ENCODE data around the gene TSPAN2.

The TSPAN2 gene

DNA sequence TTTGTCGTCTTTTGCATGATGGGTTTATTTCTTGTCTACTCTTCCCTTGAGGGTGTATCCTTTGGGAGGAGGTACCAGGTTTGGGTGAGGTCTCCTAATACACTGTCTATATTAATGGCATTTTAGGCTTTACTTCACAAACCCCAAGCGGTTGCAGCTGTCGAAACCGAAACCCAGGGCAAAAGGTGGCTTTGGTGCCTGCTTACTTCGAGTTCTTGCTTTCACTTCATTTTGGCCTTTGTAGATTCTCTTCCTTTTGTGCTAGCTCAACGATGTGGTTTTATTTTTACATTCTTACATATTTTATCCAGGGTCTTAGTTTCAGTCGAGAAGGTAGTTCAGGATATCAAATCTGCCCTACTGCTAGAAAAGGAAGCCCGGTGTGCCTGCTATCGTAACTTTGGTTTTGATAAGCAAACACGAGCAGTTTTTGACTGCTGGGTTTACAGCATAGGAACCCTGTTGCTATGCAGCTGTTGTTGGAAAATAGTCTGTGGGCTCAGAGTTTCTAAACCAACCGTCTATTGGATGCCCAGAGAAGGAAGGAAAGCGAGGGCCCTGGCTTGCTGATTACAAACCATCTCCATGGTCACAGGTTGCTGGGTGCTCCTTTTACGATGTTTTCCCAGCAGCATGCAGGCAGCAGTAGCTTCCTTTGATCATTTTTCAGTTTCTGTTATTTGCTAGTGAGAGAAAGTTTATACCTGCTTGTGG lies 9.8 kb upstream of the TSPAN2 start:
- ATAC-seq (replicated peaks) (peak; percentile 95 to 97), DNase-seq (peak; percentile 45)
- Mint-ChIP-seq H3K27ac (peak overlapping the region; percentile 97), H3K4me1 (peaks cover 17 to 25% of the 10 kb centered on the region in 2 donors), H3K36me3 (no peaks in the 10 kb centered on the region), H3K4me3 (peak overlapping the region; percentile 87 to 93), H3K27me3 (no peaks in the 10 kb centered on the region), H3K9me3 (no peaks in the 10 kb centered on the region)

DNA sequence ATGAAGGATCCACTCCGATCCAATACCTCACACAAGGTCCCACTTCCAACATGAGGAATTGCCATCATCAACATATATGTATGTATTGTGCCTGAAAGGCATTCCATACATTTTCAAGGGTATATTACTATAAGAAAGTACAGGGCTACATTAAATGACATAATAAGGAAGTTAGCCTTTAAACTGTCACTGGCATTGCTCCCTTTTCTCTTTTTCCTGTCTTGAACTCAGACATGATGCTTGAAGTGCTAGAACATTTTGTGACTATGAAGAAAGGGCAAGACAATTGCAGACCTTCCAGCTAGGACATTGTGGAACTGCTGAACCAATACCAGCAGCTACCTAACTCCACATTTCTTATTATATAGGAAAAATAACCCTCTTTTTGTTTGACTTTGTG lies 2.9 kb upstream of the TSPAN2 start:
- H3K27ac Mint-ChIP-seq = no peak overlapping the region
- H3K36me3 Mint-ChIP-seq = no peaks in the 10 kb centered on the region
- peaks cover 5 to 16% of the 10 kb centered on the region in 2 donors for H3K27me3 Mint-ChIP-seq
- H3K4me1 Mint-ChIP-seq = peaks cover 12 to 20% of the 10 kb centered on the region in 2 donors
- DNase-seq (no peak), ATAC-seq (replicated peaks) (no peak)
- no peak overlapping the region for H3K4me3 Mint-ChIP-seq
- no peaks in the 10 kb centered on the region for H3K9me3 Mint-ChIP-seq

DNA sequence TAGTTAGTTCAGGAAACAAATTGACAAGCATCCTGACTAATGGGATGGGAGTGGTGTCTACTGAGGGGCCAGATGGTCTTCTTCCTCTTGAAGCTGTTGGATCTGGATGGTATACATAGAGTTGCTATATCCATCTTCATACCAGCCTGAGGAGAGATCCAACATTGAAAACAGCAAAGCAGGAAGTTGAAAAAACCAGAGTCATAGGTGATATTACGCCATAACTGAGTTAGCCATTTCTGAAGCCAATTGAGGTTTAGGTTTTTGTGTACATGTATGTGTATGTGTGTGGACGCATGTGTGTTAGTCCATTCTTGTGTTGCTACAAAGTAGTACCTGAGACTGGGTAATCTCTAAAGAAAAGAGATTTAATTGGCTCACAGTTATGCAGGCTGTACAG lies 2.3 kb upstream of the TSPAN2 start:
- H3K27ac Mint-ChIP-seq = no peak overlapping the region
- no peaks in the 10 kb centered on the region for H3K36me3 Mint-ChIP-seq

DNA sequence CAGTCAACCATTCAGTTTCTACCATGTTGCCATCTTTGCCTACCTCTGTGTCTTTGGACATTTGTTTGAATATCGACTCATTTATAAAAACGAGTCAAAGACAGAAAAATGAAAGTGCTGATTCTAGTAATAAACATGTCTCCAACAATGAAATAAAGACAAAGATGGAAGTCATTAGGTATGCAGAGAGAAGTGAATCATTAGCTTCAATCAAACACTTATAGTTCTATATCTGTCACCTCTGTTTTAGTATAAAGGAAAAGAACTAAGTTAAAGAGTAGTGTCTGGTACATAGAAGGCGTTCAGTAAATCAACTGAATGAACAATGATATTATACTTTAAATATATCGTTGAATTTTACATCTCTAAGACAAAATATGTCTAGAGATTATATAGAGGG lies 1.7 kb upstream of the TSPAN2 start:
- no peak overlapping the region for H3K4me3 Mint-ChIP-seq
- H3K36me3 Mint-ChIP-seq = no peaks in the 10 kb centered on the region
- DNase-seq (no peak), ATAC-seq (replicated peaks) (no peak)
- H3K27me3 Mint-ChIP-seq = peaks cover 11 to 19% of the 10 kb centered on the region in 2 donors
- H3K27ac Mint-ChIP-seq = no peak overlapping the region
- H3K4me1 Mint-ChIP-seq = peaks cover 12 to 20% of the 10 kb centered on the region in 2 donors
- no peaks in the 10 kb centered on the region for H3K9me3 Mint-ChIP-seq

More for the DNA sequence above, 2.3 kb upstream of the TSPAN2 start:
- no peak overlapping the region for H3K4me3 Mint-ChIP-seq
- peaks cover 12 to 20% of the 10 kb centered on the region in 2 donors for H3K4me1 Mint-ChIP-seq
- DNase-seq (no peak), ATAC-seq (replicated peaks) (no peak)
- H3K9me3 Mint-ChIP-seq = no peaks in the 10 kb centered on the region
- peaks cover 6 to 19% of the 10 kb centered on the region in 2 donors for H3K27me3 Mint-ChIP-seq

DNA sequence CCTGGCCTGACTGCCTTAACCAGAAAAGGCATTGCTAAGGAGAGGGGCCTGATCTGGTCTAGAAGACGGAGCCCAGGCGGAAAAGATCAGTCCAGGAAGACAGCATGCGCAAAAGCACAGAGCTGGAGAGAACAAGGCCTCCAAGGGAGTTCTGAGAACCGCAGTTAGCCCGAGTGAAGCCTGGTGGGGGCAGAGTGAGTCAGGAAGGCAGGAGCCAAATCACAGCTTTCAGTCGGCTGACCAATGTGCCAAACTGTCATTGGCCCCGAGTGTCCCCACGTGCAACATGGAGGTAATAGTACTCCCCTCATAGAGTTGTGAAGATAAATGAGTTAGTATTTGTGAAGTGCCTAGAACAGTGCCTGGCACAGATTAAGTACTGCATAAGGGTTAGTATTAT lies 1.2 kb upstream of the TSPAN2 start:
- Mint-ChIP-seq H3K4me1 (peaks cover 12 to 20% of the 10 kb centered on the region in 2 donors), H3K27me3 (peaks cover 11 to 19% of the 10 kb centered on the region in 2 donors), H3K36me3 (no peaks in the 10 kb centered on the region), H3K4me3 (no peak overlapping the region), H3K27ac (no peak overlapping the region), H3K9me3 (no peaks in the 10 kb centered on the region)
- ATAC-seq (replicated peaks) (no peak), DNase-seq (no peak)

DNA sequence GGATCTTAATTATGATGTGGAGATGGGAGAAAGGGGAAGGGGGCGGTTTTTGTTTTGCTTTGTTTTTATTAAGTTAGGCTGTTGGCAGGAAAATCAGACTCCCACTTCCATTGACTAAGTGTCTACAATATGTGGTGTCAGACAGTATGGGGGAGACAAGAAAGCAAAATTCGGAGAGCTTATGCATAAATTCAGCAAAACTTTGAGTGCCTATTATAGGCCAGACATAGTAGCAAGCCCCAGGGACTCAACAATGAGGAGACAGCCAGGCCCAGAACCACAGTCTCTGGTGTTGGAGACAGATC lies 835 bp upstream of the TSPAN2 start:
- Mint-ChIP-seq H3K4me3 (peak overlapping the region; percentile 82 to 87), H3K27ac (peak overlapping the region; percentile 28), H3K36me3 (no peaks in the 10 kb centered on the region), H3K27me3 (peaks cover 11 to 19% of the 10 kb centered on the region in 2 donors), H3K9me3 (no peaks in the 10 kb centered on the region), H3K4me1 (peaks cover 12 to 20% of the 10 kb centered on the region in 2 donors)
- DNase-seq (no peak), ATAC-seq (replicated peaks) (peak in 1 of 2 donors; percentile 13)

DNA sequence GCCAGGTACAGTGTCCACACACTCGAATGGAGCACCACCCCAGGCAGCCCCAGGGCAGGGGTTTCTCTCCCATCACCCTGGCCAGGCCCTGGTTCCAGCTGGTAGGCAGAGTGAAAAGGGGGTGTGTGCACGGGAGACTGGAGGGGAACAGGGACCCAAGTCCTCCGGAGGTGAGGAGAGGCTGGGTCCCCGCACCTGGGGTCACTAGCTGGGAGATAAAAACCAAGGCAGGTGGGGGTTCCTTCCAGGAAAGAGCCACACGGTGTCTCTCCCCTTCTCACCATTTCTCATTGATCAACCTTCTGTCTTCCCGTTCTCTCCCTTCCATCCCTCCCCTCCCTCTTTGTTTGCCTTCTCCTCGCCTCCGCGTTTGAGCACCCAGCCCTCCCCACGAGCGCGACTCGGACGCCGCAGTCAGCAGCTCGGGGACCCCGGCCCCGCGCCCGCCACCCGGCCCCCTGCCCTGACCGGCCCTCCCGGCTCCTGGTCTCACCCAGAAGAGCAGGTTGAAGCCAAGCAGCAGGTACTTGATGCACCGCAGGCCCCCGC lies 358 bp downstream of the TSPAN2 start:
- no peak overlapping the region for H3K27ac Mint-ChIP-seq

DNA sequence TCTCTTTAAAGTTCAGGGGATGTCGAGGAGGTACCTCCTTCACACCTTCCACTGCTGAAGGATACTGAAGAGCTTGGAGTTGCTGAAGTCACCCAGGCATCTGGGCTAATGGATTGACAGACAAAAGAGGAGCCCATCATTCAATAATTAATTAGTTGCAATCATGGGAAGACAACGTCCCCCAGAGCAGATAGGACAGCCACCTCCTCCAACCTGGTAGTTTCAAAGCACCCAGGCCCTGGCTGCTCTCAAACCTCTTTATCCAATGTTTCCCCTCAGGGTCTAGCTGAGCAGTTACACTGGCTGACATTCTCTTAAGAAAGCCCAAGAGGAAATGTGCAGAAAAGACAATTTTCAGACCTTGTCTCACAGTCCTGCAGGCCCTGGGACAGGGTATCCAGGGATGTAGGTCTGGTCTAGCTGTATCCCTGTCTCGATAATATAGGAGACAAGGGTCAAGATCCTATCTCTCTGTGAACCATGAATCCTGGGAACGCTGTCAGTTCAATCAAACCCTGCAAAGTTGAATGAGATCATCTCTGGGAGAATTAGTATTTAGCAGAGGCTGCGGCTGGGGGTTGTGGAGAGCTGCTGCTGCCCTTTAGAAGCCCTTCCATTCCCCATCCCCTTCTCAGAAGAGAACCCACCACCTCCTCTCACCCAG lies 1.1 kb downstream of the TSPAN2 start:
- Mint-ChIP-seq H3K4me3 (peak overlapping the region; percentile 62 to 87), H3K36me3 (no peaks in the 10 kb centered on the region), H3K27ac (no peak overlapping the region), H3K9me3 (no peaks in the 10 kb centered on the region), H3K4me1 (peaks cover 12 to 20% of the 10 kb centered on the region in 2 donors), H3K27me3 (peaks cover 16 to 19% of the 10 kb centered on the region in 2 donors)
- DNase-seq = no peak
- ATAC-seq (replicated peaks) = no peak

More for the DNA sequence above, 358 bp downstream of the TSPAN2 start:
- peak overlapping the region; percentile 62 to 87 for H3K4me3 Mint-ChIP-seq
- no peaks in the 10 kb centered on the region for H3K36me3 Mint-ChIP-seq
- DNase-seq (no peak), ATAC-seq (replicated peaks) (peak; percentile 2 to 8)
- H3K27me3 Mint-ChIP-seq = peaks cover 11 to 19% of the 10 kb centered on the region in 2 donors
- H3K9me3 Mint-ChIP-seq = no peaks in the 10 kb centered on the region
- H3K4me1 Mint-ChIP-seq = peaks cover 12 to 20% of the 10 kb centered on the region in 2 donors

DNA sequence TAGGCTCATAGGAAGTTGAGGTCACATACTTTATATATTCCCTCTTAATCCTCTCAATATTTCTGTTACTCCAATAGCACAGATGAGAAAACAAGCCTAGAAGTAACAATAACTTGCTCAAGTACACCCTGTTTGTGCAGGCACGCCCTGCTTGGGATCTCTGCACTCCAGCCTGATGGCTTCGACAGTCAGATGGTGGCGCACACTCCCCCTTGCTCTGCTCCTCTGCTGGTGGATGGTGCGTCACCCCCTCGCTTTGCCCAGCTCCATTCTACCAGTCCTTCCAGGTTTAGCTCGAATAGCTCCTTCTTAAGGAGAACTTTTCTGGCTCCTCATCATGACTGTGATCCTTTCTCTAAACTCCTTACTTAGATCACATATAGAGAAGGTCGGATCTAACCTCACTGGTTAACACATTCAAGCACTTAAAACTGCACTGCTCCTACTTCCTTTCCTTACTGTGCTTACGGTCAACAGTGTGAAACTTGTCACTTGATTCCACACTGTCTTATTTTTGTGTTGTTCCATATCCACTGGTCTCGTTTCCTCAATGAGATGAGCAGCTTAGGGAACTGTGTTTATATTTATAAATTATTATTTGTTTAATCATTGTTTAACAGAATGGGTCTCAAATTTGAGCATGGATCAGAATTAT lies 3.0 kb downstream of the TSPAN2 start:
- no peaks in the 10 kb centered on the region for H3K9me3 Mint-ChIP-seq
- ATAC-seq (replicated peaks) = no peak
- no peak for DNase-seq
- H3K27me3 Mint-ChIP-seq = peaks cover 19% of the 10 kb centered on the region in 2 donors
- peaks cover 12 to 20% of the 10 kb centered on the region in 2 donors for H3K4me1 Mint-ChIP-seq
- peak overlapping the region; percentile 26 for H3K27ac Mint-ChIP-seq
- no peak overlapping the region for H3K4me3 Mint-ChIP-seq
- no peaks in the 10 kb centered on the region for H3K36me3 Mint-ChIP-seq

DNA sequence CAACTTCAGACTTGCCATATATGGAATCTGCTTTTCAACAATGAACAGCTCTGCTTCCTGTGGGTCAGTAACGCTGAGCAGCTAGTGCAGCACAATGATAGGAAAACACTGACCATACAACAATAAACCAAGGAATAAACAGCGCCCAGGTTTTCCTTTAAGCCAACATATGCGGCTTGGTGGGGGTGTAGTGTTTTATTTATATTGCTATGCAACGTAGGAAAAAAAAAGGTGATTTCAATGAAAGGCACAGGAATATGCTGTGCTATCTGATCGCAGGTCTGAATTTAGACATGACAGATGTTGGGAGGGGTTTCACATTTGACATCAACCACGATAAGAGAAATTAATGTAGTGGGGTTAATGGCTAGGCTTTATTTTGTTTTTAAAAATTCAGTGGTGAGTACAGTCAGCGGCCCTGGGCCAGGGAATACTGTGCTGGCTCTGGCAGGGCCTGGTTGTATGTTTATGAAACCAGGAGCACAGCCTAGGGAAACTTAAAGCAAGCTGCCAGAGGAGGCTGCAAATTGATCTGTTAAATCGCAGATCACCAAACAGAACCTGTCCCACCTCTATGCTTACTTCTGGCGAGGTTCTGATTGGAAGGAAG lies 4.3 kb downstream of the TSPAN2 start:
- ATAC-seq (replicated peaks) (no peak), DNase-seq (no peak)
- peaks cover 8 to 11% of the 10 kb centered on the region in 2 donors for H3K4me1 Mint-ChIP-seq
- peaks cover 16 to 19% of the 10 kb centered on the region in 2 donors for H3K27me3 Mint-ChIP-seq
- no peak overlapping the region for H3K27ac Mint-ChIP-seq
- no peaks in the 10 kb centered on the region for H3K9me3 Mint-ChIP-seq
- no peaks in the 10 kb centered on the region for H3K36me3 Mint-ChIP-seq
- no peak overlapping the region for H3K4me3 Mint-ChIP-seq

DNA sequence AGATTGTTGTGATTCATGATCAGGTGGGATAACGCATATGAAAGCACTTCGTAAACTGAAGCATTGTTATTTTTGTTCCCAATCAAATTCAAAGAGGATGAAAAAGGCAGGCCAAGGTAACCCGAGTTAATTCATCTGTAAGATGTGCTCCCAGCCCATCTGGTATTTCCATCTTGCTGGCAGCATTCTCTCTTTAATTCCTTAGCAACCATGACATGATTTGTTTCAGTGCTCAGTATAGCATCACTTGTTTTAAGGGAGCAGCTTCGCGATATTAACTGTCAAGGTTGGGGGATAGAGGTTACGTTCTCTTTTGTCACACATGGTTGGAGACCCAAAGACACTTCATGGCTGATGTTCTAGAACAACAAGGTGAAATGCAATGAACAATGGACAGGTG lies 6.4 kb downstream of the TSPAN2 start:
- DNase-seq (no peak), ATAC-seq (replicated peaks) (no peak)
- Mint-ChIP-seq H3K27ac (no peak overlapping the region), H3K9me3 (no peaks in the 10 kb centered on the region), H3K27me3 (peaks cover 5 to 14% of the 10 kb centered on the region in 2 donors), H3K36me3 (no peaks in the 10 kb centered on the region), H3K4me3 (no peak overlapping the region), H3K4me1 (no peaks in the 10 kb centered on the region)

DNA sequence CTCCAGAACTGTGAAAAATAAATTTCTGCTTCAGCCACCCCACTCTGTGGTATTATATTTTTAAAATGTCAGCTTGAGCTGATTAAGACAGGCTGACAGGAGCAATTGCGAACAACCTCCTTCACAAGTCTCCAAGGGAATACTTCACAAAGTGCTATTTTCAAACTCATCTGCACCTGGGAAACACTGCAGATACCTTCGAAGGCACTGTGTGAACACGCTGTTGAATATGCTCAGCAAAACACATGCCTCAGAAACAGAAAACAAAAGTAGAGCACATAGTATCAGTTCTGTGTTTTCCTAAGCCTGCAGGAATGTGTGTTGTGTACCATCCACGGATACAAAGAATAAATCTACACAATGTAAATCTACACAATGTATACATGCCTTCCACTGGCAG lies 10.6 kb downstream of the TSPAN2 start:
- no peak for ATAC-seq (replicated peaks)
- no peaks in the 10 kb centered on the region for H3K9me3 Mint-ChIP-seq
- H3K4me3 Mint-ChIP-seq = no peak overlapping the region
- peaks cover 21 to 25% of the 10 kb centered on the region in 2 donors for H3K27me3 Mint-ChIP-seq
- DNase-seq = no peak
- no peak overlapping the region for H3K27ac Mint-ChIP-seq
- H3K36me3 Mint-ChIP-seq = no peaks in the 10 kb centered on the region
- H3K4me1 Mint-ChIP-seq = no peaks in the 10 kb centered on the region

DNA sequence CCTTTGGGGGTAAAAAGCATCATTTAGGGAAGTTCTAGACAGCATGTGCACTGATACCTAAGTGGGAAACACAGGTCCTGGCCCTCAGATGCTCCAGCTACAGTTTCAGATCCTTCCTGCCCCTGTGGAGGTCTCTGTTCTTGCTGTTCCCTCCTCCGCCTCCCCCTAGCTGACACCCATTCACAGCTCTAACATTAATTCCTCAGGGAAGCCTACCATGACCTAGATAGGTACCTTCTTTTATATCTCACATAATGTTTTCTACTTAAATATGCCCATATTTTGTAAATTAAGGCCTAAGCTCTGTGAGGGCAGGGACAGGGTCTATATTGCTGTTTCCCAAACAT lies 11.3 kb downstream of the TSPAN2 start:
- ATAC-seq (replicated peaks) = no peak
- H3K4me3 Mint-ChIP-seq = no peak overlapping the region
- H3K27ac Mint-ChIP-seq = no peak overlapping the region

DNA sequence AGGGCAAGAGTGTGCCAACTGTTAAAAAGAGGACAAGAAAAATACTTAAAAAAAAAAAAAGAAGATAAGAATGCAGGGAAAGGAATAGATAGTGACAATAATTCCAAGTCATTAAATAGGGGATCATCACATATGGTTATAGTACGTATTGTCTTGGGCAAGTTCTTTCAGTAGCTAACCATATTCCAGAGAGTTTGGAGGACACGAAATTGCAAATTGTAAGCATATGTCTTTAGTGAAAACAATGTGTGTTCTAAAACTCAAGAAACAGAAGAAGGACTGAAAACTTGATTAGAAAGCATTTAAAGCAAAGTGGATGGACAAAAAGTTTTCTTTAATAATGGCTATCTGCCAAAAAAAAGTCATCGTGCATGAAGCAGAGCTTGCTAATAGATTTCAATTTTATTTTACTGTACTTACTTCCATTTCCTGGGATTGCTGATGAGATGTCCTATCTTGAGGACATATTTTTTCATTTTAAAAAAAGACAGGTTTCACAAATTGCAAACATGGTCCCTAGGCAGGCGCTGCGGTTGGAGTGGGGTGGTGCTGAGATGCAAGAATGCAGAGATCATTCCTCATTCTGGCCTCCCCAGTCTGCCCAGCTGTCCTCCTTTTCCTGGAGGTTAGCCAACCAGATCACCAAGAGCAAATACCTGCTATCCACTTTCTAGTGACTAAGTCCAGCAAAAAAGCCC lies 11.9 kb downstream of the TSPAN2 start:
- no peaks in the 10 kb centered on the region for H3K9me3 Mint-ChIP-seq
- no peaks in the 10 kb centered on the region for H3K36me3 Mint-ChIP-seq
- no peak for ATAC-seq (replicated peaks)
- peaks cover 0 to 6% of the 10 kb centered on the region in 2 donors for H3K4me1 Mint-ChIP-seq
- H3K4me3 Mint-ChIP-seq = no peak overlapping the region
- DNase-seq = no peak
- H3K27me3 Mint-ChIP-seq = peaks cover 14 to 26% of the 10 kb centered on the region in 2 donors
- H3K27ac Mint-ChIP-seq = no peak overlapping the region

More for the DNA sequence above, 11.3 kb downstream of the TSPAN2 start:
- H3K9me3 Mint-ChIP-seq = no peaks in the 10 kb centered on the region
- H3K27me3 Mint-ChIP-seq = peaks cover 14 to 26% of the 10 kb centered on the region in 2 donors
- H3K4me1 Mint-ChIP-seq = peaks cover 0 to 4% of the 10 kb centered on the region in 2 donors
- no peaks in the 10 kb centered on the region for H3K36me3 Mint-ChIP-seq
- no peak for DNase-seq

Data from stimulated activated naive B cell treated with anti-CD40 and anti-IgM and Interleukin-4, amounts not matched to agents 10 μg/mL and 1 μg/mL and 100 μg/mL, for 72 hours (primary cell).